HG02870 (cell line): ENCODE measurements around the gene LHFPL5.

Source experiments
- ATAC-seq: cut with Tn5 transposase; IDR thresholded peaks from one replicate; pipeline ENCODE4 v1.9.1; 2021; ENCODE audit warnings: mild to moderate bottlenecking, moderate library complexity; ENCODE audit not compliant: unreplicated experiment

The LHFPL5 gene

DNA sequence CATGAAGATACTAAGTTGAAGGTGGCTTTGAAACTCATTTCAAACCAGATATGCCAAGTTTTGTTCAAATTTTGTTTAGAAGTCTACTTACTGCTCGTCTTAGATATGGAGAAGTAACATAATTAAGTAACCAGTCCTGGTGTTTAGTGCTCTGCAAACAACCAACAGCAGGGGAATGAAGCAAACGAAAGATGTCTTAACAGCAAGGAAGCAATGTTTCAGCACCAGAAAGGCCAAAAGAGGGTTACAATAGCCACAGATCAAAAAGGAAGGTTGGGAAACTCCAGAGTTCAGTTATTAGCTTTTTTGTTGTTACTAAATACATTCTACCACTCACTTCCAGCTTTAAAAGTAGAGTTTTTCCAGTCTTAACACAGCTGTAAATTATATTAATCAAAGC lies 45.1 kb downstream of the LHFPL5 start:
- ATAC-seq: no peak

DNA sequence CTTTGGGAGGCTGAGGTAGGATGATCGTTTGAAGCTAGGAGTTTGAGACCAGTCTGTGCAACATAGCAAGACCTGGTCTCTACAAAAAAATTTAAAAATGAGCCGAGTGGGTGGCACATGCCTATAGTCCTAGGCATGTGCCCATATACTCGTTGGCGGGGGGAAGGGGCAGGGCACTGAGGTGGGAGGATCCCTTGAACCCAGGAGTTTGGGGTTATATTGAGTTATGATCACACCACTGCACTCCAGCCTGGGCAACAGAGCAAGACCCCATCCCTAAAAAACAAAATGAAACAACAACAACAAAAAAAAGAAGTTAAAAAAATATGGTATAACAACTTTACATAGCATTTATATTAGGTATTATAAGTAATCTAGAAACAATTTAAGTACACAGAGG lies 47.8 kb downstream of the LHFPL5 start:
- no peak for ATAC-seq

DNA sequence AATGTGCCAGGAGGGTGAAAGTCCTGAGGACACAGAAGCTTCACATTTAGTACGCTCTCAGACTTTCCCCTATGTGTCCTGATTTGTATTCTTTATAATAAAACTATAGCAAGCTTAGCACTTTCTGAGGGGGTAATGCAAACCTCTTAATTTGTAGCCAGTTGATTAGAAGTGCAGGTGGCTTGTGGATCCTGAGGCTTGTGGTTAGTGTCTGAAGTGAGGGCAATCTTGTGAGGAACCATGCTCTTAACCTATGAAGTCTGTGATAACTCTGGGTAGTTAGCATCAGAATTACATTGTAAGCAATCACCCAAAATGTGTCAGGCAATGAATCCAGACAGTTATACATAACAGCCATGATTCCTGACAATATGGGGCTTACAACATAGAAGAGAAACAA lies 51.1 kb downstream of the LHFPL5 start:
- ATAC-seq: no peak

DNA sequence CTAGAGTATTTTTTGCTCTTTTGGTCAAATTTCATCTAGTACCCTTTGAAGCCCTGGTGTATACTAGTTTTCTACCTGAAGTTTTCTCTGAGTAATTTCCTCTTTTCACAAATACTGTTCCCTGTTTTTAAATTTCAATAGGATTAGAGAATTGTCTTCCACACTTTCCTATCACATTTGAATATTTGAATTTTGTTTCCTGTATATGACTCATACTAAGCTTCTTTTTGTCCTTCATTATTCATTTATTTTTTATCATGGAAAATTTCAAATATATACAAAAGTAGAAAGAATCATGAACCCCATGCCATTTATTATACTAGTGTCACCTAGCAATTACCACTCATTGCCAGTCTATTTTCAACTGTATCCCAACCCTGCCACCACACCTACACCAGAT lies 52.7 kb downstream of the LHFPL5 start:
- no peak for ATAC-seq

DNA sequence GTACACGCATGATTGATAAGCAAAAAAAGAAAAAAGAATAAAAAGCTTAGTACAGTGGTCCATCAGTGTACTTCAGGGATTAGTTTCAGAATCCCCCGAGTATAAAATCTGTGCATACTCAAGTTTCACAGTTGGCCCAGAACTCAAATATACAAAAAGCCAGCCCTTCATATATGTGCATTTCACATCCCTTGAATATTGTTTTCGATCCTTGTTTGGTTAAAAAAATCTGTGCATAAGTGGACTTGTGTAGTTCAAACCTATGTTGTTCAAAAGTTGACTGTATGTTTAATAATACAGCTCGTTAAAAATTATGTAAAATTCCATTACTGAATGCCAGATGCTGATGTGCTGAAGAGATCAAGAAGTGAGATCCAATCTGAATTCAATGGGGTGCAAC lies 54.2 kb downstream of the LHFPL5 start:
- no peak for ATAC-seq
